Activated CD4-positive, alpha-beta T cell treated with anti-CD3 and anti-CD28 coated beads, Interleukin-2, amount 50 U/mL, for 48 hours (primary cell): ENCODE results near the gene ANXA7.

Experiments
- DNase-seq, 2 experiments: peaks; one replicate each; pipeline ENCODE4 v3.0.0-alpha.2; 2020

ANXA7 gene

GRCh38 chr10:73413528-73414229, at the start of gene ANXA7:
Gene ANXA7, minus strand, starts transcription at chr10:73414058. Its CDS starts 13,202 bp downstream, at chr10:73400856.
- peak; percentile 96 to 97 for DNase-seq

GRCh38 chr10:73460897-73461296, 47.0 kb upstream of the ANXA7 start:
- DNase-seq: no peak

GRCh38 chr10:73459683-73460314, 45.9 kb upstream of the ANXA7 start:
- DNase-seq: no peak

- DNase-seq: no peak
Observed at GRCh38 chr10:73456187-73456890, 42.5 kb upstream of the ANXA7 start.

- DNase-seq: no peak
Observed at GRCh38 chr10:73449113-73449512, 35.3 kb upstream of the ANXA7 start.

GRCh38 chr10:73448384-73448783, 34.5 kb upstream of the ANXA7 start:
- no peak for DNase-seq

- no peak for DNase-seq
Observed at GRCh38 chr10:73446926-73447325, 33.1 kb upstream of the ANXA7 start.

GRCh38 chr10:73444457-73444856, 30.6 kb upstream of the ANXA7 start:
- no peak for DNase-seq

GRCh38 chr10:73439605-73440312, 25.9 kb upstream of the ANXA7 start:
- DNase-seq: peak in 1 of 2 experiments; percentile 9

- DNase-seq: no peak
Observed at GRCh38 chr10:73439055-73439454, 25.2 kb upstream of the ANXA7 start.

GRCh38 chr10:73433538-73433867, 19.6 kb upstream of the ANXA7 start, which contains the start of gene MSS51:
Gene MSS51, minus strand, starts transcription at chr10:73433561. Its CDS starts 5,277 bp downstream, at chr10:73428284.
- DNase-seq: no peak

- DNase-seq: no peak
Observed at GRCh38 chr10:73432646-73433537, 19.0 kb upstream of the ANXA7 start.

GRCh38 chr10:73426318-73426717, 12.5 kb upstream of the ANXA7 start:
- DNase-seq: no peak

- no peak for DNase-seq
Observed at GRCh38 chr10:73424478-73424877, 10.6 kb upstream of the ANXA7 start.

GRCh38 chr10:73423309-73423708, 9.5 kb upstream of the ANXA7 start:
- no peak for DNase-seq

- DNase-seq: no peak
Observed at GRCh38 chr10:73416571-73416970, 2.7 kb upstream of the ANXA7 start.

GRCh38 chr10:73414230-73414945, 530 bp upstream of the ANXA7 start:
- no peak for DNase-seq

- DNase-seq: peak in 1 of 2 experiments; percentile 54
Observed at GRCh38 chr10:73413108-73413527, 740 bp downstream of the ANXA7 start.

- no peak for DNase-seq
Observed at GRCh38 chr10:73410897-73411296, 3.0 kb downstream of the ANXA7 start.

GRCh38 chr10:73408978-73409521, 4.8 kb downstream of the ANXA7 start:
- DNase-seq: no peak

GRCh38 chr10:73408061-73408460, 5.8 kb downstream of the ANXA7 start:
- no peak for DNase-seq
